Measurements from ENCODE around the gene GTF2A1L.

The GTF2A1L gene

DNA sequence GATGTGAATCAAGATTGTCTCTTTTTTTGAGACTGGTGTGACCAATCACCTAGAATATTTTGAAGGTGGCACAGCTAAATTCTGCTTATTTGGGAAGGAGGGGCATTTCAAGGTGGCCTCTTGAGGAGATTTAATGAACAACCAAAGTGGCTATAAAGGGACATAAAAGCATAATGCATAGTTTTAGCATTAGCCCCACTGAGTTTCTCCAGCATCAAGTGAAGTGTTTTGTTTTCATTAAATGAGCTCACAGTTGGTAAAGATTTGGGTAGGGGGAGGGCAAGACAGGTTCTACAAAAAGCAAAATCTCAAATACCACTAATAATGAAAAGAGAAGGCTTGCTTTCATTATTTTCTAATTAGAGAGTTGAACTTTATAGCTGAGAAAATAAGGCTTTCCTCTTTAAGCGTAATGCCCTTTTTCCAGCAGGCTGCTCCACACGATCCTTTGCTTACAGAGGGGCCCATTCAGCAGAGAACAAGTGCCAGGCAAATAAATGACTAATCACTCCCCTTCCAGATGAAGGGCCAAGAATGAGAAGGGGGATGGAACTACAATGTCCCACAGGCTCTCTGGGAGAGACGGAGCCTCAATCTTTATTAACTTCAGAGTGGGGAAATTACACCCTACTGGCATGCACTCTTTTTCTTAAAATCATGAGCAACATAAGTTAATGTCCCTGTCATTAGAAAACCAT, 102.0 kb downstream of the GTF2A1L start:
- Histone ChIP-seq H4K20me1 (ENCODE audit: low read depth, low read length) (no peaks in the 10 kb centered on the region), H3K4me3 (ENCODE audit: insufficient read depth, low read length, poor library complexity, severe bottlenecking) (no peak overlapping the region), H3F3A (ENCODE audit: insufficient read depth) (no peaks in the 10 kb centered on the region), H2AFZ (ENCODE audit: low read depth, low read length, severe bottlenecking) (no peak overlapping the region), H3K9me3 (ENCODE audit: insufficient read depth, low read length) (no peaks in the 10 kb centered on the region), H3K79me2 (ENCODE audit: insufficient read depth, low read length) (no peaks in the 10 kb centered on the region), H3K4me2 (ENCODE audit: low read depth, low read length, poor library complexity, severe bottlenecking) (no peak overlapping the region), H3K9me2 (replicated peaks; ENCODE audit: insufficient read depth, low read length) (no peaks in the 10 kb centered on the region), H3K9ac (ENCODE audit: low read length) (no peak overlapping the region), H3K27me3 (ENCODE audit: low read length) (no peaks in the 10 kb centered on the region), H3K36me3 (ENCODE audit: low read length) (no peaks in the 10 kb centered on the region), H3K27ac (ENCODE audit: low read depth, low read length) (no peak overlapping the region)
- no peak for TF ChIP-seq EZH2phosphoT487 (conservative IDR thresholded peaks at IDR 0.05; ENCODE audit: low read length)
- TF ChIP-seq, protein P1, sequence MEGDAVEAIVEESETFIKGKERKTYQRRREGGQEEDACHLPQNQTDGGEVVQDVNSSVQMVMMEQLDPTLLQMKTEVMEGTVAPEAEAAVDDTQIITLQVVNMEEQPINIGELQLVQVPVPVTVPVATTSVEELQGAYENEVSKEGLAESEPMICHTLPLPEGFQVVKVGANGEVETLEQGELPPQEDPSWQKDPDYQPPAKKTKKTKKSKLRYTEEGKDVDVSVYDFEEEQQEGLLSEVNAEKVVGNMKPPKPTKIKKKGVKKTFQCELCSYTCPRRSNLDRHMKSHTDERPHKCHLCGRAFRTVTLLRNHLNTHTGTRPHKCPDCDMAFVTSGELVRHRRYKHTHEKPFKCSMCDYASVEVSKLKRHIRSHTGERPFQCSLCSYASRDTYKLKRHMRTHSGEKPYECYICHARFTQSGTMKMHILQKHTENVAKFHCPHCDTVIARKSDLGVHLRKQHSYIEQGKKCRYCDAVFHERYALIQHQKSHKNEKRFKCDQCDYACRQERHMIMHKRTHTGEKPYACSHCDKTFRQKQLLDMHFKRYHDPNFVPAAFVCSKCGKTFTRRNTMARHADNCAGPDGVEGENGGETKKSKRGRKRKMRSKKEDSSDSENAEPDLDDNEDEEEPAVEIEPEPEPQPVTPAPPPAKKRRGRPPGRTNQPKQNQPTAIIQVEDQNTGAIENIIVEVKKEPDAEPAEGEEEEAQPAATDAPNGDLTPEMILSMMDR (IDR thresholded peaks at IDR 0.05; ENCODE audit: insufficient read depth, low read length, poor library complexity, severe bottlenecking), result no peak

DNA sequence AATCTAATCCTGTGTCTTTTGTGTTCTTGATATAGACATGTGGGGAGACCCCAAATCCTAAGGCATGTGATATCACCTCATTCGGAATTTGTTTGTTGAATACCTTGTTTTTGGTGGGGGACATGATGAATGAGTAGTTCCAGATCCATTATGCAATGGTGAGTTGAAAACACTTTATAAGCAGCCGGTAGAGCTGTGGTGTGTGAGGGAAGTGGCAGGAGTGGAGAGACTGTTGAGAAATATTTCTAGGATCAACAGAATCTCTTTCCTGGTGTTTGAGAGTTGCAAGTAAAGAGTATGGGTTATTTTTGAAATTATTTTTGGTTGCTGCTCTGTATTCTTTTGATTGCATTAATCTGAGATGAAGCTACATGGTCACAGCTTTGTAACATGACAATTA, 103.5 kb downstream of the GTF2A1L start:
- Histone ChIP-seq H3K4me3 (ENCODE audit: insufficient read depth, low read length, poor library complexity, severe bottlenecking) (no peak overlapping the region), H3F3A (ENCODE audit: insufficient read depth) (no peaks in the 10 kb centered on the region), H4K20me1 (ENCODE audit: low read depth, low read length) (no peaks in the 10 kb centered on the region), H3K9me3 (ENCODE audit: insufficient read depth, low read length) (no peaks in the 10 kb centered on the region), H3K27me3 (ENCODE audit: low read length) (no peaks in the 10 kb centered on the region), H3K9ac (ENCODE audit: low read length) (no peak overlapping the region), H3K79me2 (ENCODE audit: insufficient read depth, low read length) (no peaks in the 10 kb centered on the region), H3K36me3 (ENCODE audit: low read length) (no peaks in the 10 kb centered on the region), H3K27ac (ENCODE audit: low read depth, low read length) (no peak overlapping the region), H3K9me2 (replicated peaks; ENCODE audit: insufficient read depth, low read length) (no peaks in the 10 kb centered on the region), H2AFZ (ENCODE audit: low read depth, low read length, severe bottlenecking) (no peak overlapping the region), H3K4me2 (ENCODE audit: low read depth, low read length, poor library complexity, severe bottlenecking) (no peak overlapping the region)
- no peak for TF ChIP-seq EZH2phosphoT487 (conservative IDR thresholded peaks at IDR 0.05; ENCODE audit: low read length)
- TF ChIP-seq, protein P1 (IDR thresholded peaks at IDR 0.05; ENCODE audit: insufficient read depth, low read length, poor library complexity, severe bottlenecking), result no peak

DNA sequence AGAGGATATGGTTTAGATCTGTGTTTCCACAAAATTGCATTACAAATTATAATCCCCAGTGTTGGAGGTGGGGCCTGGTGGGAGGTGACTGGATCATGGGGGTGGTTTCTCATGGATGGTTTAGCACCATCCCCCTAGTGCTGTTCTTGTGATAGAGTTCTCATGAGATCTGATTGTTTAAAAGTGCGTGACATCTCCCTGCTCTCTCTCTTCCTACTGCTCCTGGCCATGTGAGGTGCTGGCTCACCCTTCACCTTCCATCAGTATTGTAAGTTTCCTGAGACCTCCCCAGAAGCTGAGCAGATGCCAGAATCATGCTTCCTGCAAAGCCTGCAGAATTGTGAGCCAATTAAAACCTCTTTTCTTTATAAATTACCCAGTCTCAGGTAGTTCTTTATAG, 104.7 kb downstream of the GTF2A1L start:
- Histone ChIP-seq H3K79me2 (ENCODE audit: insufficient read depth, low read length) (no peaks in the 10 kb centered on the region), H3K4me3 (ENCODE audit: insufficient read depth, low read length, poor library complexity, severe bottlenecking) (no peak overlapping the region), H4K20me1 (ENCODE audit: low read depth, low read length) (no peaks in the 10 kb centered on the region), H3K9me3 (ENCODE audit: insufficient read depth, low read length) (no peaks in the 10 kb centered on the region), H3K4me2 (ENCODE audit: low read depth, low read length, poor library complexity, severe bottlenecking) (no peak overlapping the region), H3F3A (ENCODE audit: insufficient read depth) (no peaks in the 10 kb centered on the region), H2AFZ (ENCODE audit: low read depth, low read length, severe bottlenecking) (no peak overlapping the region), H3K9me2 (replicated peaks; ENCODE audit: insufficient read depth, low read length) (no peaks in the 10 kb centered on the region), H3K27ac (ENCODE audit: low read depth, low read length) (no peak overlapping the region), H3K27me3 (ENCODE audit: low read length) (no peaks in the 10 kb centered on the region), H3K36me3 (ENCODE audit: low read length) (no peaks in the 10 kb centered on the region), H3K9ac (ENCODE audit: low read length) (no peak overlapping the region)
- TF ChIP-seq, protein P1 (IDR thresholded peaks at IDR 0.05; ENCODE audit: insufficient read depth, low read length, poor library complexity, severe bottlenecking), result no peak
- no peak for TF ChIP-seq EZH2phosphoT487 (conservative IDR thresholded peaks at IDR 0.05; ENCODE audit: low read length)

Measured in SU-DHL-6 (cell line).